ENCODE data around the gene INAFM2.

DNA sequence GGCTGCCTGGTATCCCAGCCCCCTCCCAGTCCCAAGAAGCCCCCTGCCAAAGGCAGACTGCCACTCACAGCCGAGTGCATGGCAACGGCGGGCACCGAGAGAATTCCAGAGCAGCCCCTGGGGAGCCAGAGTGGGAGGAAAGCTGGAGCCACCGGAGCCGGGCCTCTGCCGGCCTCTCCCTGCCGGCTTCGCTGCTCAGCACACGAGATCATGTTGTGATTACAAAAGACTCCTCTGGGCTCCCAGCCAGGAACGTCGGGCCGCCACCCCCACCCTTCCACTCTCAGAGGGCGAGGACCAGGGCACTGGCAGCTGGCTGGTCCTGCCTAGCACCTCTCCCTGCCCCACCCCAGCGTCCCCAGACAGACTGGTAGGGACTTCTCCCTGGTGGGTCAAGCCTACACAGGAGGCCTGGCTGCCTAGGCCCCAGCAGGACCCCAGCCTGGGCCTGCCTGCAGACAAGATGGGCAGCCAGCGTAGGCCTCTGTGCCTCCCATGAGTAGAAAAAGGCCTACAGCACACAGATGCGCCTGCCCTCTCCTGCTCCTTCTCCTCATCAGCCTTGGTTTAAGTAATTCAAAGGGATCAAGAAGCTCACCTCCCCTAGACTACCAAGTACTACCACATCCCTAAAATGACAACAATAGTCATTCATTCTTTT lies 17.4 kb downstream of the INAFM2 start, which contains the start of gene CCDC9B:
- TF ChIP-seq, protein P1, sequence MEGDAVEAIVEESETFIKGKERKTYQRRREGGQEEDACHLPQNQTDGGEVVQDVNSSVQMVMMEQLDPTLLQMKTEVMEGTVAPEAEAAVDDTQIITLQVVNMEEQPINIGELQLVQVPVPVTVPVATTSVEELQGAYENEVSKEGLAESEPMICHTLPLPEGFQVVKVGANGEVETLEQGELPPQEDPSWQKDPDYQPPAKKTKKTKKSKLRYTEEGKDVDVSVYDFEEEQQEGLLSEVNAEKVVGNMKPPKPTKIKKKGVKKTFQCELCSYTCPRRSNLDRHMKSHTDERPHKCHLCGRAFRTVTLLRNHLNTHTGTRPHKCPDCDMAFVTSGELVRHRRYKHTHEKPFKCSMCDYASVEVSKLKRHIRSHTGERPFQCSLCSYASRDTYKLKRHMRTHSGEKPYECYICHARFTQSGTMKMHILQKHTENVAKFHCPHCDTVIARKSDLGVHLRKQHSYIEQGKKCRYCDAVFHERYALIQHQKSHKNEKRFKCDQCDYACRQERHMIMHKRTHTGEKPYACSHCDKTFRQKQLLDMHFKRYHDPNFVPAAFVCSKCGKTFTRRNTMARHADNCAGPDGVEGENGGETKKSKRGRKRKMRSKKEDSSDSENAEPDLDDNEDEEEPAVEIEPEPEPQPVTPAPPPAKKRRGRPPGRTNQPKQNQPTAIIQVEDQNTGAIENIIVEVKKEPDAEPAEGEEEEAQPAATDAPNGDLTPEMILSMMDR (IDR thresholded peaks at IDR 0.05; ENCODE audit: low read length) = no peak
- TF ChIP-seq EZH2 (optimal IDR thresholded peaks at IDR 0.05; ENCODE audit: low read depth, low read length) = no peak
- TF ChIP-seq EZH2phosphoT487 (IDR thresholded peaks at IDR 0.05; ENCODE audit: low read length) = no peak
